ENCODE measurements around the gene GNAI2.
"Not testable (repeated sequence)": the region's sequence is repeated elsewhere in the genome, so short reads cannot be mapped to it uniquely, and the experiment has no call there.

Gene GNAI2

DNA sequence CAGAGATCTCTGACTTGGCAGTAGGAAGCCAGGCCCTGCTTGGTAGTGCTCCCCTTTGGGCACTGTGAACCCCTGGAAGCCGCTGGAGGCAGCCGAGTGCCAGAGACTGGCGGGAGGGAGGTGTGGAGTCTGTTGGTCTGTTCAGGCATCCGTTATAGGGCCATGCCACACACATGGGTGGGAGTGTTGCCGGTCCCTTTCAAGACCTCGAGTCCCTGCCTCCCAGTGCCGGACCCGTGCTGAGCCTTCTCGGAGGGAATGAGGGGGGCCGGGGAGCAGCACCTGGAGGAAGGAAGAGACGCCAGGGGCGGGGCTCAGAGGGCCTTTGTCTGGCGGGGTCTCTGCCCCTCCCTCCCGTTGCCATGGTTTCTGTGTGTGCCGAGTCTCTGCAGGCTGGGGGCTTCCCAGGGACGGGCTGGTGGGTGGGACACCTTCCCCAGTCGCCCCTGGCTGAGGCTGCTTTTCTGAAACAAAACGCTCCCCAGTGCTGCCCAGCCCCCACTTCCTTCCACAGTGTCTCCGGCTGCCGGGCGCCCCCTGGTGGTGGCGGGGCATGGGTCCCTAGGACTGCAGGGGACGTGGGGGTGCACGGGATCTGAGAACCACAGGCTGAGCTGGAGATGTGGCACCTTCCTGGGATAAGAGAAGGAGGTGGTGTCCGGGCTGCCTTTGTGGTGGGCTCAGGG is 10.0 kb downstream of the GNAI2 start:
- DNase-seq, result peak; percentile 86 to 97 (median 92)

DNA sequence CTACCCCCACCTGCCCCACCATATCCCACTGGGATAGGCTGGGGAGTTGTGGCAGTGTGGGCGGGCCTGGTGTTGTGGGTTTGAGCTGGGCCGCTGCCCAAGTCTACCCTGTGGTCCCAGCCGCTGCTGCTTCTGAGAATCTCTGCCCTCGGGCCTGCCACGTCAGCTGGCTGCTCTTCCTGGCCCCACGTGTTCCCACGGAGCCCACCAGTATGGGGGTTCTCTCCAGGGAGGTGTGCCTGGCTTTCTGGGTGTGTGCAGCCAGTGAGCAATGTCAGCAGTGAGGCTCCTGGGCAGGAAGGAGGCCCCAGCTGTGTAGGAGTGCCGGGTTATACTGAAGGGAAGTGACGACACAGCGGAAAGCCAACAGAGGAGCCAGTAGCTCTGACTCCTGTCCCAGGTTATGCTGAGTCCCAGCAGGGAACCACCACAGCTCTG is 10.5 kb downstream of the GNAI2 start:
- DNase-seq, result peak; percentile 32 to 91 (median 75)

DNA sequence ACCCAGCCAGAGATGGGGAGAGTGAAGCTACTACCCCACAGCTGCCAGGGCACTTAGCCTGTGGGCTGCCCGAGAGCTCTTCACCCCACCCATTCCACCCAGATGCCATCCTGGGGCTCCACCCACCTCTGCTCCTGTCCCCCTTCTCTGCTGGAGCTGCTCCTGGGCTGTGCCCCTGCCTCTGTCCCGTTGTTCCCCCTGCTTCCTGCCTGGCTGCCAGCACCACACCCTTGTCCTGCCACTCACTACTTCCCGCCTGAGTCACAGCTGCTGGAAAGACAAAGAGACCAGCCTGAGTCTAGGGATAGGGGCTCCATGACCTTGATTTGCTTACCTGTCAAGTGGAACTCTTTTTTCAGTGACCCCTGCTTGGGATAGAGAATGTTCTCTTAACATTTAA is 12.4 kb downstream of the GNAI2 start:
- DNase-seq, result no peak

DNA sequence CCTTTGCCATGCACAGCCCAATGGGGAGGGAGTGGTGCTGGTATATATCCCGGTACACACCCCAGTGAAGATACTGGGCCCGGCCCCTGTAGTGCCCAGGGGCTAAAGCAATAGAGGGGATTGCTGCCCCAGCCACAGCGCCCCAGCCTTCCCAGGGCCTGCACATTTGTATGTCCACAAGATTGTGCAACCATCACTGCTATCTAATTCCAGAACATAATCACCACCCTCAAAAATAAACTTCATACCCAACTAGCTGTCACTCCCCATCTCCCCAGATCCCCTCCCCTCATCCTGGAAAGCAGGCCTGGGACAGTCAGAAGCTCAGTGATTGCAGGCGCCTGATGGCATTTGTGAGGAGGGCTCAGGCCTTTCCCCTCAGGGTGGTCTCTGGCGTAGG is 13.5 kb downstream of the GNAI2 start:
- no peak for DNase-seq

DNA sequence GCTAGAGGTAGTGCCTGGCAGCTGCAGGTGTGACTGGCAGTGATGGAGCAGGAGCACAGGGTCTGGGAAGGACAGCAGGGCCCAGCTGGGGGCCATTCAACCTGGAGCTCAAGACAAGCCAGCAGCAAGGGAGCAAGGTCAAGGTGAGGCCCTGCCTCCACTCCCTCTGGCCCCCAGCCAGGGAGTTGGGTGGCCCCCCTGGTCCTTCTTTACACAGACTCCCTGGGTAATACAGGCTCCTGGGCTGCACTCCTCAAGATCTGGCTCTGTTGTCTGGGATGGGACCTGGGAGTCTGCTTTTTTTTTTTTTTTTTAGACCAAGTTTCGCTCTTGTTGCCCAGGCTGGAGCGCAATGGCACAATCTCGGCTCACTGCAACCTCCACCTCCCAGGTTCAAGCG is 14.5 kb downstream of the GNAI2 start:
- no peak for DNase-seq

DNA sequence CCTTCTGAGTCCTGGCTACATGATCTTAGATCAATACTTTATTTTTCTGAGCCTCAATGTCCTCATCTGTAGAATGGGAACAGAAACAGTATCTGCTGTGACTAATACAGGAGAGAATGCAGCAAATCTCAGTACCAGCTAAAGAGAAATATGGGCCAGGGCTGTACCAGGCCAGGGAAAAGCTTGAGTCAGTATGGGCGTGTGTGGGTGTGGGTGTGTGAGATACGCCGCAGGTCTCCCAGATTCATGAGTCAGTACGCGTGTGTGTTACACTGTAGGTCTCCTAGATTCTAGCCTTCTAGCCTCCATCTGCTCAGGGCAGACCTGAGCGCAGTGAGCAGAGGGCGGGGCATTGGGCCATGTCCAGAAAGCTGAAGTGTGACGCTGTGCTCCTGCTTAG is 15.2 kb downstream of the GNAI2 start:
- peak in 1 of 5 experiments; percentile 52 for DNase-seq

DNA sequence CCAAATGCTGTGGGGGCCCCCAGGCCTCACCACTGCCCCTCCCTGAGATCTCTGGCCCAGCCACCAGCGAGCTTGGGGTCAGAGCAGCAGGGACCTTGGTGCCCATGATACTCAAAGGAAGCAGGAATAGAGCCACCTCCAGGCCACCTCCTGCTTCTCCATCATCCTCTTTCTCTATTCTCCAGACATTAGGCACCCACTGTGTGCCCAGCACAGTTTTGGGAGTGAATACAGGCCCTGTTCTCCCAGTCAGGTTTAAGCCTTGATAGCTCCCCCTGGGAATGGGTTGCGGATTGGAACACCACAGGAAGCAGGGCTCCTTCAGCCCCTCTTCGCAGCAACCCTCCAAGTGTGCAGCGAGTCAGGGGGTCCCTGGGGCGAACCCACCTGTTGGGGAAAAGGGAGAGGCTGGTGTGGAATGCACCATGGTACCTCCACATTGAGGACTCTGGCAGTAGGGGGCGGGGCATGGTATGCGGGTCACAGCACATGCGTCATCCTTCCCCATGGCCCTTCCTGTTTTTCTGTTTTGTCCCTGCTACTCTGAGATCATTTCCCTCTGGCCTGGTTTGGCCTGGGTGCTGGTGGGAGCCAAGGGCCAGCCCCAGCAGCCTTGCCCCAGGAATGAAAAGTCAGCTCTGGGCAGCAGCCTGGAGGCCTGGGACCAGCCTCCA is 18.7 kb downstream of the GNAI2 start:
- no peak for DNase-seq

DNA sequence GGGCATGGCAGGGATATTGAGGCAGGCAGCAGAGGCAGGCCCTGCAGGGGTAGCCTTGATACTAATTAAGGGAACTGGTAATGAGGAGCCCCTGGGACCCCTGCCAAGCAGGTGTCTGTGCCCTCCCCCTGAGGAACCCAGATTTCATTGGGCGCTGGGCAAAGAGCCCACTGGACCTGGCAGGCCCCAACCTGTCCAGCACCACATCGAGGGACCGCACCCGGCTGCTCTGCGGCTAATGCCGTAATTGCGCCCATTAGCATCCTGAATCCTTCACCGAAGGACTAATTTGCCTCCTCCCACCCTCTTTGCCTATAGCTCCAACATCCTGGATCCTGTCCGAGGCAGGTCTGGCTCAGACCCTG is 19.2 kb downstream of the GNAI2 start:
- no peak for DNase-seq

DNA sequence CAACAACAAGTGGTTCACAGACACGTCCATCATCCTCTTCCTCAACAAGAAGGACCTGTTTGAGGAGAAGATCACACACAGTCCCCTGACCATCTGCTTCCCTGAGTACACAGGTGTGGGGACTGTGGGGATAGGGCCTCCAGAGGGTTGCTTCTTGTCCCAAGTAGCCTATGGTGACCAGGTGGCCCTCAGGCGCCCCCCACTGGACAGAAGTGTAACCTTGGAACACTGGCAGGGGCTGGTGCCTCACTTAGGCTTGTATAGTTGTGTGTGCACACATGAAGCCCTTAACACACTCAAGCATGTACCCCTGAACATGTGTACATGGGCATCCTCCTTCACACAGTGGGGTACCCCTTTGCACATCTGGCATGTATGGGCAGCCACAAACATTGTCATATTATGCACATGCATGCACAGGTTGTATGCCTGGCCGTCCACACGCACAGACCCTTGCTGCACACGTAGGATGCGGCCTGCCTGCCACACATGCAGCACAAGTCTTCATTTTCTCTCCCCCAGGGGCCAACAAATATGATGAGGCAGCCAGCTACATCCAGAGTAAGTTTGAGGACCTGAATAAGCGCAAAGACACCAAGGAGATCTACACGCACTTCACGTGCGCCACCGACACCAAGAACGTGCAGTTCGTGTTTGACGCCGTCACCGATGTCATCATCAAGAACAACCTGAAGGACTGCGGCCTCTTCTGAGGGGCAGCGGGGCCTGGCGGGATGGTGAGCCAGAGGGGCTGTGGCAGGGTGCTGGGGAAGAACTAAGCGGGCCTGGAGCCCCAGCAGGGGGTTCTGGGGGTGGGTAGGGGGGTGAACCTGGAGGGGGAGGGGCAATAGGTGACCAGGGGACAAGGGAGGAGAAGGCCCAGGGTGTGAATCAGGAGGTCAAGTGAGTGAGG is 21.2 kb downstream of the GNAI2 start:
- DNase-seq, result no peak

DNA sequence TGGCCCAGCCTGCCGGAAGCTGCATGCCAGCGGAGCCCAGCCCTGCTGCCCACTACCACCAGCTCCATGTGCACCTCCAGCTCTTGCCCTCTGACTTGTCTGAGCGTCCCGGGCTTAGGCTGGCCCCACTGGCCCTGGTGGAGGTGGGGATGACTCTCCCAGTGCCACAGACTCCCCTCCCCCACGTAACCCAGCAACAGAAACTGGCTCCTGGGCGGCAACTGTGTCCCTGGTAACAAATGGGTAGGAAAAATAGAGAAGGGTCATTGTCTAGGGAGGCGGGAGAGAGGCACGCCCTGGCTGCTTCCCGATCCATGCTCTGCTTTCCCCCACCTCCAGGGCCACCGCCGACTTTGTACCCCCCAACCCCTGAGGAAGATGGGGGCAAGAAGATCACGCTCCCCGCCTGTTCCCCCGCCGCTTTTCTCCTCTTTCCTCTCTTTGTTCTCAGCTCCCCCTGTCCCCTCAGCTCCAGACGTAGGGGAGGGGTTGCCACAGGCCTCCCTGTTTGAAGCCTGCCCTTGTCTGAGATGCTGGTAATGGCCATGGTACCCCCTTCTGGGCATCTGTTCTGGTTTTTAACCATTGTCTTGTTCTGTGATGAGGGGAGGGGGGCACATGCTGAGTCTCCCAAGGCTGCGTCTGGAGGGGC is 22.2 kb downstream of the GNAI2 start:
- DNase-seq, result no peak

DNA sequence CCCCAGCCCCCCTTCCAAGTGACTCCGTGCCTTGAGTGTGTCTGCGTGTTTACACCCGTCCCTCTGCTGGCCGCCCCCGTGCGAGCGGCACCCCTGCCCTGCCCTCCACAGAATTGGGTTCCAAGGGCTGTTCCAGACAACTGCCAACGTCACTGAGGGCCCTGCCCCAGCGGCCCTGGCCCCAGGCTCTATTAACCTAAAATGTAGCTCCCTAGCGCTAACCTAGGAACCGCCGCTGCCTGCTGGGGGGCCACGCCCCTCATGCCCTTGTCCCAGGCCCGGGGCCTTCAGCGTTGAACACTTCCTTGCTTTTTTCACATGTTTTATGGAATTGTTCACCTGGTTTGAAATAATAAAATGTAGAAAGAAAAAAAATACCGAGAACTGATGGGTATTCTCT is 23.0 kb downstream of the GNAI2 start:
- DNase-seq, result no peak

DNA sequence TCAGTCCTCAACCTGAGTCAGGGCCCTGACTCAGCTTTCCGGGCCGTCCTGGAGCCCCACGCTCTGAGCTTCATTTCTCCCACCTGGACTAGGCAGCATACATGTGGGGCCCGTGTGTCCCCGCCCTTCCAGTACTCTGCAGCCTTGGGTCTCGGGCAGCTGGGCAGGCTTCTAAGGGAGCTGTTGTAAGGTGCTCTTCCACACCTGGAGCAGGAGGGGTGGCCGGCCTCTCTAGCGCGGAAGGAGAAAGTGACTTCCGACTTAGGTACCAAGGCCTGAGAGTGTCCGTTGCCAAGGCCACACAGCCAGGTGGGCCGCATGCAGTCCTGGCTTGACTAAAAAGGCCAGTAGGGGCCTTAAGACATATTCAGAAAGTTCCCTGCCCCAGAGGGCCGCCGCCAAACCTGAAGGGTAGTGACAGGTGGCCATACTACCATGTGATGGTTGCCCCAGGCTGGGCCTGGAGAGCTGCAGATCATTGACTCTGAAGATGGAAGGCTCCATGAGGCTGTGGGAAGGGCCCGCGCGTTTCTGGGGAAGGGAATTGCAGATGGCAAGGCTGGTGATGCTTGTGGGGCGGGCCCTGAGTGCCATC is 23.5 kb downstream of the GNAI2 start:
- no peak for DNase-seq

DNA sequence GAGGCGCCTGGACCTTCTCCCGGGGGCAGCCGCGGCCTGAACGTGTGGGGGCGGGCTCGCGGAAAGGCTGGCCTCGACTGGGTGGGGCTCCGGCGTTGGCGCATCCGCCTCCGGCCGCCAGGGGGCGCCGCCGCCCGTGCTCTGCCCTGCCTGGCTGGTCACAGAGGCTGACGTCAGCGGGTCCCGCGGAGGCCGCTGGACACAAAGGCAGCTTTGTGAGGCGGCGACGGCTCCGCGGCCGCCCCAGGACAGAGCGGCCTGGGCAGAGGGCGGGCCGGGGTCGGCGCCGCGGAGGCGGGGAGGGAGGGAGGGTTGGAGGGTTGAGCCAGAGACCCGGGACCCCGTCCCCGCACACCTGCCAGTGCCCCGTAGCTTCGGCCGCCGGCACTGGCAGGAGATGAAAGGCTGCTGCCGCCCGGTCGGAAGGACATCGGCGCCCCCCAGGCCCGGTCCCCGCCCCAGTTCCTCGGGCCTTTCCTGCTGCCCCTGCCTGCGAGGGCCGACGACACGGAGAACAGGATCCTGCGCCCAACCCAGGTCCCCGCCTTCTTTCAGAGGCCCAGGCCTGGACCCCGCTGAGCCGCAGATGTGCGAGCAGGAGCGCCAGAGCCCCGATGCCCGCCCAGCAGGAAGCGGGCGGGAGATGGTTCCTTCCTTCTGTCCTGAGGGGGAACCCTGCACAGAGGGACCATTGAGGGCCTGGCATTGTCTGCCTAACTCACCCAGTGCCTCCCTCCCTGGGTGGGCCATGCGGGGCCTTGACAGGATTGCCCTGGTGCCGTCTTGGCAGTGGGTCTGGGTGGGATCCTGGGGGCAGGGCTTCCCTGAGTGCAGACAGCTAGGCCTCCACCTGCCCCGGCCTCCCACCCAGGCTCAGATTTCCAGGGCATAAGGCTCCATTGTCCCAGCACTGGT is 24.3 kb downstream of the GNAI2 start:
- peak; percentile 59 to 83 (median 72) for DNase-seq

DNA sequence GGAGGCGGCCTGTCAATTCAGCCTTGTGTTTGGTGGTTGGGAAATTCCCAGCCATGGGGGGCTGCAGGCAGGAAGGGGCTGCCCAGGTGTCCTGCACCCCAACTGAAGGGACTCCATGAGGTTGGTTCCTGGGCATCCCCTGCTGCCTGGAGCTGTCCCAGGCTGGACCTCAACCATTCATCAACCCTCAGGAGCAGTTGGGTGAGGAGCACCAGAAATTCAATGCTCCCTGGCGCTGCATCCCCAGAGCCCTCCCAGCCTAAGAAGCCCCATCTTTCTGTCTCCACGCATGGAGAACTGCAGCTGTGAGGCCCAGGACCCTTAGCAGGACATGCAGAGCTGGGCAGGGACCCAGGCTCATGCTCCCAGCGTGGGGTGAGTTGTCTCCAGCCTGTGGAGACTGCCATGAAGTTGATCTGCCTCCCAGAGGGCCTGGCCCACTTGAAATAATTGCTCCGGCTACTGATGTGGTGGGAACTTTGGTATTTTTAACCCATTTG is 25.0 kb downstream of the GNAI2 start:
- no peak for DNase-seq

DNA sequence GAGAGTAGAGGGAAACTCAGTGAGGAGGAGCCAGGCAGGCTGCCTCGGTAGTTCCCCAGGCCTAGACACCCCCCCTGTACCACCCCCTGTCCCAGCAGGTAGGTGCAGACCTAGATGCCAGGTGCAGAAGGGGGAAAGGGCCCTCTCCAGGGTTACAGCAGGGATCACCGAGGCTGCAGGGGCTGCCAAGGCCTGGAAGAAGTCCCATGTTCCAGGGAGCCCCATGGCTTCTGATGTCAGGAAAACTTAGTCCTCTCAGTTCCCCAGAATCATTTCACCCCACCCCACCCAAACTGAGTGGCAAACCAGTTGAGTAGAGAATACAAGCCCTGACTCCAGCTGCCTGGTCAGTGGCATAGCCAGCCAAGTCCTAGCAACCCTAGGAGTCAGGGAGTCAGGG is 25.5 kb downstream of the GNAI2 start:
- no peak for DNase-seq

DNA sequence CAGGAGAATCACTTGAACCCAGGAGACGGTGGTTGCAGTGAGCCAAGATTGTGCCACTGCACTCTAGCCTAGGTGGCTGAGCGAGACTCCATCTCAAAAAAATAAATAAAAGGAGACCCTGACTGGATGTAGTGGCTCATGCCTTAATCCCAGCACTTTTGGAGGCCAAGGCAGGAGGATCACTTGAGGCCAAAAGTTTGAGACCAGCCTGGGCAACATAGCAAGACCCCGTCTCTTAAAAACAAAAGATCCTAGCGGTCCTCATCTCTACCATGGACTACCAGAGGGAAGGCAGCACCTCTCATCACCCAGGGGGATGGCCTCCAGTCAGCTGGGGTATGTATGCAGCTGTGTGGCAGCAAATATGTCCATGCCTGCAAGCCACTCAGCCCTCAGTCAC is 26.2 kb downstream of the GNAI2 start:
- not testable (repeated sequence) for DNase-seq

DNA sequence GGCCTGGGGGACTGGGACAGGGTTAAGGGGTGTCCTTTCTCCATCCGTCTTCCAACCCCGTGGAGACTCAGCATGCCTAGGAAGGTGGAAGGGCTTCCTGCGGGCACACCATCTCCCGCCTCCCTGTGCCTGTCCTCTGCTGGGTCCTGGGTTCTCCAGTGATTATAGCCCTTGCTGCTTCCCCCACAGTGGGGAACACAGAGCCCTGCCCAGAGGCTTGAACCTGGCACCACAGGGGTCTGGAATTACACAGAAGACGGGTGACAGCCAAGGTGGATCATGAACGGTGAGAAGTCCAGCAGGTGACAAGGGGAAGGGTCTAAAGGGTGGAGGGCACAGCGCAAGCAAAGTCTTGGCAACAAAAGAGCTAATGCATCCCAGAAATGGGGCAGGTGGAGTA is 26.8 kb downstream of the GNAI2 start:
- no peak for DNase-seq

DNA sequence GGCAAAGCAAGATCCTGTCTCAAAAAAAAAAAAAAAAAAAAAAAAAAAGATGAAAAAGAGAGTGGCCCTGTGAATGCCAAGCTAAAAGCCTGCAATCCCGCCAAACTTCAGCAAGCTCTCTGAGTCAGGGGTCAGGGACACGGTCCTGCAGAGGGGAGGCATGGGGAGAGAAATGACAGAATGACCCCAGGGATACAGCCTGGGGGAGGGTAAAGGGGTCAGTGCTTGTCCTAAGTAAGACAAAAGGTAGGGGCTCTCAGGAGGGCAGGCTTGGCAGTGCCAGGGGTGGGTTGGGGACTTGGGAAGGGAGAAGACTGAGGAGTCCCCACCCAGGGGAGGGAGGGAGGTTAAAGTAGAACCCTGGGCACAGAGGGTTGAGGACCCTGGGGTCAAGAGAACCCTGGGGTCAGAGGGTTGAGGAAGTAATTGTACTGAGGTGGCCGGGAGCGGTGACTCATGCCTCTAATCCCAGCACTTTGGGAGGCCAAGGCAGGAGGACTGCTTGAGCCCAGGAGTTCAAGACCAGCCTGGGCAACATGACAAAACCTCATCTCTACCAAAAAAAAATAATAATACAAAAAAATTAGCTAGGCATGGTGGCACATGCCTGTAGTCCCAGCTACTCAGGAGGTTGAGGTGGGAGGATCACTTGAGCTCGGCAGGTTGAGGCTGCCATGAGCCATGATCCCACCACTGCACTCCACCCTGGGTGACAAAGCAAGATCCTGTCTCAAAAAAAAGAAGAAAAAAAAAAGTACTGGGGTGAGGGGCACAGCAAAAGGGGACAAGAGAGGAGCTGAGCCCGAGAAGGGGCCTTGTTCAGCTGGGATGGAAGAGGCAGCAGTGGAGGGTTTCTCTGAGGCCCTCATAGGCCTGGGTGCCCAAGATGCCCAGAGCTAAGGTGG is 27.7 kb downstream of the GNAI2 start:
- no peak for DNase-seq

DNA sequence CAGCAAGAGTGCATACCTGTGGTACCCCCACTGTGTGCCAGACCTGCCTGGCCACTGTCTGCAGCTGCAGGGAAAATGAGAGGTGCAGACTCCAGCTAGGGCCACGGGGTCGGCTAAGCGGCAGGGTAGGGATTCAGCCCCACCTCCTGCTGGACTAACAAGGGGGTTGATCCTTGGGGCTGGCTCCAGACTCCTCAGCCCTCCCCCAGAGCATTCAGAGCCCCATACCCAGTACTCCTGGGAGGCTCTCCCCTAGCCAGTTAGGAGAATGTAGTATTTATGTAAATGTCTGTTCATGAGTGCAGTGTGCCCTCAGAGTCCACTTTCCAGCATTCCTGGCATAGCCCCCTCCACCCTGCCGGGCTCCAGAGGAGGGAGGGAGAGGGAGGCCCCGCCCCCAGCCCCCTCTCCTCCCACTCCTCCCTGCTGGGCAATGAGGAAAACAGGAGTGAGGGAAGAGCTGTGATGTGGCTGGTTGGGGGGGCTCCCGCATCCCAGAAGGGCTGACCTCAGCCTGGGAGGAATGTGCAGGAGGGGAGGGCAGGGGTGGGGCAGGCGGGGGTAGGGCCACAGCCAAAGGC is 28.5 kb downstream of the GNAI2 start:
- DNase-seq, result no peak

DNA sequence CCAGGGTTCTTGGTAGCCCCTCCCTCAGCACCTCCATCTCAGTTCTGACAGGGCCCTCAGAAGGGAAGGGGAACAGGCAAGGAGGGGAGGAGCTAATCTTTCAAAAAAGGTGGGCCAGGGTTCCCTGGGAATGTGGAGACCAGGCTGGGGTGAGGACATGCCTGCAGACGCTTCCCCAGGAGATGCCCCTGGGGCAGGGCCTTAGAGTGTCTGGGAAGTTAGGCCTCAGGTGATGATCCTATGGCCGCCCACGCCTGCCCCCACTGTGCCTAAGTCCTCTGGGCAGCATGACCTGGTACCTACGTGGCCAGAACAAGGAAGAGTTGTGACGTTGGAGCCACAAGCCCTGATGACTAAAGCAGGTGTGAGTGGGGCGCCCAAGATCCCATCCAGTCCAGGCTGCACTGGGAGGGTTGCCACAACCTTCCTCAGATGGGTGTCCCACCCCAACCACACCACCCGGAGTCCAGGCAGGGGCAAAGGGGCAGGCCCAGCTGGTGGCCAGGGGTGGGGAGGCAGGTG is 29.0 kb downstream of the GNAI2 start:
- DNase-seq, result no peak

All from T-helper 2 cell (primary cell).